ENCODE measurements around the gene CCDC152. TPM values are rescaled to one million over a fixed set of nuclear protein-coding genes. Genes with fewer than 3 reads are reported as not detected.
"Not testable (repeated sequence)": the region's sequence is repeated elsewhere in the genome, so short reads cannot be mapped to it uniquely, and the experiment has no call there.

The CCDC152 gene
- total RNA-seq, 1 donor = 0.36 TPM

GRCh38 chr5:42810834-42811590 is 54.4 kb downstream of the CCDC152 start:
- Histone ChIP-seq H3K9me3 (ENCODE audit: low read depth, low read length) (no peaks in the 10 kb centered on the region), H4K20me1 (ENCODE audit: insufficient read depth, low read length) (no peaks in the 10 kb centered on the region), H3K4me3 (ENCODE audit: insufficient read depth, low read length) (peak overlapping the region; percentile 59), H3K79me2 (ENCODE audit: insufficient read depth, low read length) (no peaks in the 10 kb centered on the region), H3K36me3 (ENCODE audit: insufficient read depth, low read length) (no peaks in the 10 kb centered on the region), H3K4me2 (ENCODE audit: insufficient read depth, low read length) (peak overlapping the region; percentile 77), H3K27me3 (ENCODE audit: insufficient read depth, low read length) (no peaks in the 10 kb centered on the region), H2AFZ (ENCODE audit: low read length) (peak overlapping the region; percentile 80), H3K27ac (ENCODE audit: low read depth, low read length) (no peak overlapping the region), H3K4me1 (ENCODE audit: insufficient read depth, low read length) (peaks cover 12% of the 10 kb centered on the region)
- no peak for TF ChIP-seq CTCF (IDR thresholded peaks at IDR 0.05; ENCODE audit: extremely low read depth, low read depth, low read length)
- DNase-seq (ENCODE audit: insufficient read length, low spot score, missing footprints) = no peak

GRCh38 chr5:42811591-42812446 is 55.2 kb downstream of the CCDC152 start, which contains the start of gene SELENOP:
TSS of gene SELENOP (minus strand) at chr5:42811892. CDS start at chr5:42808353, 3,539 bp downstream.
- Histone ChIP-seq H3K4me1 (ENCODE audit: insufficient read depth, low read length) (peaks cover 12% of the 10 kb centered on the region), H3K27me3 (ENCODE audit: insufficient read depth, low read length) (no peaks in the 10 kb centered on the region), H2AFZ (ENCODE audit: low read length) (peak within 1 kb of the TSS; percentile 91), H3K36me3 (ENCODE audit: insufficient read depth, low read length) (no peaks in the 10 kb centered on the region), H4K20me1 (ENCODE audit: insufficient read depth, low read length) (no peaks in the 10 kb centered on the region), H3K27ac (ENCODE audit: low read depth, low read length) (no peak within 1 kb of the TSS), H3K79me2 (ENCODE audit: insufficient read depth, low read length) (no peaks in the 10 kb centered on the region), H3K9me3 (ENCODE audit: low read depth, low read length) (no peaks in the 10 kb centered on the region), H3K4me3 (ENCODE audit: insufficient read depth, low read length) (peak within 1 kb of the TSS; percentile 59), H3K4me2 (ENCODE audit: insufficient read depth, low read length) (peak within 1 kb of the TSS; percentile 77)
- peak; percentile 44 for DNase-seq (ENCODE audit: insufficient read length, low spot score, missing footprints)
- TF ChIP-seq CTCF (IDR thresholded peaks at IDR 0.05; ENCODE audit: extremely low read depth, low read depth, low read length) = no peak

GRCh38 chr5:42812620-42813019 is 56.0 kb downstream of the CCDC152 start:
- Histone ChIP-seq H3K27me3 (ENCODE audit: insufficient read depth, low read length) (no peaks in the 10 kb centered on the region), H3K4me2 (ENCODE audit: insufficient read depth, low read length) (no peak overlapping the region), H3K9me3 (ENCODE audit: low read depth, low read length) (no peaks in the 10 kb centered on the region), H3K79me2 (ENCODE audit: insufficient read depth, low read length) (no peaks in the 10 kb centered on the region), H3K4me3 (ENCODE audit: insufficient read depth, low read length) (no peak overlapping the region), H3K4me1 (ENCODE audit: insufficient read depth, low read length) (peaks cover 11% of the 10 kb centered on the region), H4K20me1 (ENCODE audit: insufficient read depth, low read length) (no peaks in the 10 kb centered on the region), H2AFZ (ENCODE audit: low read length) (no peak overlapping the region), H3K27ac (ENCODE audit: low read depth, low read length) (no peak overlapping the region), H3K36me3 (ENCODE audit: insufficient read depth, low read length) (no peaks in the 10 kb centered on the region)
- no peak for TF ChIP-seq CTCF (IDR thresholded peaks at IDR 0.05; ENCODE audit: extremely low read depth, low read depth, low read length)
- no peak for DNase-seq (ENCODE audit: insufficient read length, low spot score, missing footprints)

GRCh38 chr5:42813533-42813932 is 56.9 kb downstream of the CCDC152 start:
- Histone ChIP-seq H3K9me3 (ENCODE audit: low read depth, low read length) (no peaks in the 10 kb centered on the region), H3K27me3 (ENCODE audit: insufficient read depth, low read length) (no peaks in the 10 kb centered on the region), H3K4me1 (ENCODE audit: insufficient read depth, low read length) (peaks cover 6% of the 10 kb centered on the region), H2AFZ (ENCODE audit: low read length) (peak overlapping the region; percentile 88), H3K4me3 (ENCODE audit: insufficient read depth, low read length) (peak overlapping the region; percentile 16), H4K20me1 (ENCODE audit: insufficient read depth, low read length) (no peaks in the 10 kb centered on the region), H3K27ac (ENCODE audit: low read depth, low read length) (no peak overlapping the region), H3K4me2 (ENCODE audit: insufficient read depth, low read length) (peak overlapping the region; percentile 19), H3K36me3 (ENCODE audit: insufficient read depth, low read length) (no peaks in the 10 kb centered on the region), H3K79me2 (ENCODE audit: insufficient read depth, low read length) (no peaks in the 10 kb centered on the region)
- DNase-seq (ENCODE audit: insufficient read length, low spot score, missing footprints) = no peak
- no peak for TF ChIP-seq CTCF (IDR thresholded peaks at IDR 0.05; ENCODE audit: extremely low read depth, low read depth, low read length)

- H3K79me2 ChIP-seq (ENCODE audit: insufficient read depth, low read length); H3K4me2 ChIP-seq (ENCODE audit: insufficient read depth, low read length); H4K20me1 ChIP-seq (ENCODE audit: insufficient read depth, low read length); DNase-seq (ENCODE audit: insufficient read length, low spot score, missing footprints); H3K27ac ChIP-seq (ENCODE audit: low read depth, low read length); H3K9me3 ChIP-seq (ENCODE audit: low read depth, low read length); H3K4me1 ChIP-seq (ENCODE audit: insufficient read depth, low read length); H3K27me3 ChIP-seq (ENCODE audit: insufficient read depth, low read length); H2AFZ ChIP-seq (ENCODE audit: low read length); H3K36me3 ChIP-seq (ENCODE audit: insufficient read depth, low read length); H3K4me3 ChIP-seq (ENCODE audit: insufficient read depth, low read length): not testable (repeated sequence)
Observed at GRCh38 chr5:42816546-42816945, 59.9 kb downstream of the CCDC152 start.
